Stimulated activated CD8-positive, alpha-beta memory T cell treated with anti-CD3 and anti-CD28 coated beads, Interleukin-12 subunit alpha, Interleukin-12 subunit beta, amount 100 ng/mL, for 4 hours (primary cell): ENCODE measurements around the gene MSI2.

Experiments
- DNase-seq: peaks from one replicate; pipeline ENCODE4 v3.0.0-alpha.2; 2020; ENCODE audit warnings: low read depth

The MSI2 gene

GRCh38 chr17:57578608-57579225 lies 322.4 kb downstream of the MSI2 start:
- no peak for DNase-seq

GRCh38 chr17:57579245-57579644 lies 322.9 kb downstream of the MSI2 start:
- DNase-seq: no peak

DNA sequence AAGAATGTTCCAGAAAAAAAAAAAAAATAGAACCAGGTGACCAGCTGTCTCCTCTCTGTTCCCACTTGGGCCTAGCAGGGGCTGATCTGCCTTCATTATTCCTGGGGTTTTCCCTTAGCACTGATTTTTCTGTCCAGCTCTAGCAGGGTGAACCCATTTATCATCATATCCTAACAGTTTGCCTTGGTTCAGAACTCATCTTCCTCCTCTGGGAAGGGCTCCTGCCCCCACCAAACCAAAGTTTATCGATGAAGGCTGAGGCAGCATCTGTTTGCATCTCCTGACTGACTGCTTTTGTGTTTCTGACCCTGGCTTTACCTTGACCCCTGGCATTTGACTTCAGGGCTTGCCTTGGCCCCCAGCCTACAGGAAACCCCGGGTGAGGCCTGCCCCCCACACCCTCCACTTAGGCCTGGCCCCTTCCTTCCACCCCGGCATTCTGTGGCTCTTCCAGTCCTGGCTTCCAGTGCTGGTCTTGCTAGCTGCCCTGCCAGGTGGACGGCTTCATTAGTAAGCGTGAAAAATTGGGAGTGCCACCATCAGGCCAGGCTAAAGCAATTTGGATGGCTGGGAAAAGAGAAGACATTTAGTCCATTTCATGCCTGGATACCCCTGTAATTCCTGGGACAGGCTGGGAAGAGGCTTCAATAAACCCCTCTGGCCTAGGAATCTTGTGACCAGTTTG lies 323.9 kb downstream of the MSI2 start:
- no peak for DNase-seq

GRCh38 chr17:57582881-57583756 lies 326.8 kb downstream of the MSI2 start:
- DNase-seq: no peak

DNA sequence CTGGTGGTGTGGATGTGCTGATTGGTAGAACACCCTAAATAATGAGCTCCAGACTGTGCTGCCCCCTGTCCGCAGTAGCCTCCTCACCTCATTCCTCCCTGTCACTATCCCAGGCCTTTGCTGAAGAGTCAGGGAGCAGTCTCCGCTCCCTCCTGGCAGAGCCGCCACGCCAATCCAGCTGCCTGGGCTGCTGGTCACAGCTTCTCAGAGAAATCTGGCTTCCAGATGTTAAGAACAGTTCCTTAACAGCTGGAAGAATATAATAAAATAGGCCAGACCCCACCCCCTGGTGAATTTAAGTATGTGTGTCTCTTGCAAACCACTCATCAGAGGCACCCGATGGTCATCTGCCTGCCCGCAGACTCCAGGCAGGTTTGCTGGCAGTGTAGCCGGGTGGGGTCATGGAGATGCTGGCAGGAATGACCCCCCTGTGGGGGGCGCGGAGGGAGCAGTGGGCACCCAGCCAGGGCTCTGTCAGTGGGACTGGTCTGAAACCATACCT lies 327.8 kb downstream of the MSI2 start:
- DNase-seq: no peak

DNA sequence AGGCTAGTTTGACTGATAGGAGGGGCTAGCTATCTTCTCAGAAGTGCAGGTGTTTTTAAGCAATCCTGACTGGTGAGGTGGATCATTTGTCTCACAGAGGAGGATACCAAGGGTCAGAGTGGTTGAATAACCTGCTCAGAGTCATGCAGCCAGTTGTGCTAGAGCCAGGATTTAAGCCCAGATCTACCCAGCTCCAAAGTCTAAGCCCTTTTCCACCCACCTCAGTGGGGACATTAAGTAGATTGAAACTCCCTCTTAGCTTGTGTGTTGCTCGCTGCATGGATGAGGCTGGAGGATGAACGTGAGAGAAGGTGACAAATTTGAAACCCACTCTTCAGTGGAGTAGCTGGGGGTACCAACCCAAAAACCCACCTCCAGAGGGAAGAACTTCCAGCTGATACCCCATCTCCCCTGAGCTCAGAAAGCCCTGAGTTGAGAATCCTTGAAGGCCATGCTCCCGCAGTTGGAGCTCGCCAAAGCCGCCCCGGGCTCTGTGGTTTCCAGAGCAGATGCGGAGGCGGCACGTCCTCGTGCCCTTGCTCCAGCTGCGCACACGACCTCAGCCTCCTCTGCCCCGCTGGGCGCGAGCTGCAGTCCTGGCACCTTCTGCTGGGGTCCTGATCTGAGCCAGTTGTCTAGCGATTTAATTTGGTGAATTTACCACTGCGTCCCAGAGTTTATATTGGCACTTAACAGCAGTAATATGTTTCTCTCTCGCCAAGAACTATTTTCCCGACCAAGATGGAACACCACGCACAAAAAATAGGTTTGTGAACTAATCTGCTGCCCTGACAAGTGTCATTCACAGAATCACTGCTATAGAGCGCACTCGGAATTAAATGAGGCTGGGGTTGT lies 329.2 kb downstream of the MSI2 start:
- DNase-seq: no peak

- DNase-seq: no peak
Observed at GRCh38 chr17:57586196-57586740, 329.9 kb downstream of the MSI2 start.

- DNase-seq: no peak
Observed at GRCh38 chr17:57586742-57587141, 330.4 kb downstream of the MSI2 start.

DNA sequence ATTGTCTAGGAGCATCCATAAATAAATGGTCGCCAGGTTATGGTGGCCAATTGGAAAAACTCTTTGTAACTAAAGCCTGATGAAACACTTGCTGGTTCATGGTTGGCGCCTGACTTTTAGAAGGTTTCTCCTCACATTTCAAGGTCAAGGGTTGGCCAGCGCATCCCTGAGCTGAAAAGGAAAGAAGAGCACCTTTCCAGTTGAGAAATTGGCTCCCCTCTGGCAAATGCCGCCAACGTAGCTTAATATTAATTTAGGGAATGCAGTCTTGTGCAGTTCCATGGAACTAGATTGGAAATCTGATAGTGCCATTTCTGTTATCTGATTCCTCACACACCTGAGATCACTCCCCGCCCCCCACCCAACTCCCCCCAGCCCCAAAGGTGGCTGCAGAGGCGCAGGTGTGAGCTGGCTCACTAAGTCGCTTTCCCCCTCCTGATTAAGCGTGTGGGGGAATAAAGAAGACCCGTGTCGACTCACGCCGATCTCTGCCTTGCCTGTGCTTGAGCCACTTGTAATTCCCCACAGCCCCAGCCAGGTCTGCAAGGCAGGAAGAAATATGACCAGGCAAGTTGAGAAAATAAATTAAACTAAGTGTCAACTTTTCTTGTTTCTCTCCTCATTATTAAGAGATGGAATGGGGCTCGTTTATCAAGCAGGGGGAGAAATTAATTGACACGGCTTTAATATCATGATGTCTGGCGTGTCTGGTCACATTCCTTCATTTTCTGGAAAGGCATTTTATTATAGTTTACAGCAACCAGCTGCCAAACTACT lies 331.1 kb downstream of the MSI2 start:
- DNase-seq: no peak

DNA sequence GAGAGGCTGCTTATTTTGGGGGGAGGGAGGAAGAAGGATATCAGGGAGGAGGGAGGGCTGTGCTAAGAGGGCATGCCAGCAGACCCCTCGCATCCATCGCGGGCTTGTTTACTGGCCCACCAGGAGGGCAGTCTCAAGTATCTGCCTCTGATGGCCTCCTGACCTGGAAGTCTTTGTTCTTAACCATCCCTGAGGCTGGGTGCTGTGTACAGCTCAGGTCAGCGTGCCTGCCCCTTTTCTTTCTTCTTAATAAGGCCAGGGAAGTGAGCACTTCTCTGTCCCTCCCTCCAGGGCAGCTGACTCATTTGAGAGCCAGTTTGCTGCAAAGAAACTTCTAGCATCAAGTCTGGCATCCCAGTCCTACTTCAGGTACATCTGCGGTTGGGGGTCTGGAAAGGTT lies 331.8 kb downstream of the MSI2 start:
- no peak for DNase-seq

- no peak for DNase-seq
Observed at GRCh38 chr17:57589151-57590034, 333.1 kb downstream of the MSI2 start.

GRCh38 chr17:57593739-57594462 lies 337.6 kb downstream of the MSI2 start:
- no peak for DNase-seq

GRCh38 chr17:57594767-57595166 lies 338.4 kb downstream of the MSI2 start:
- DNase-seq: no peak

DNA sequence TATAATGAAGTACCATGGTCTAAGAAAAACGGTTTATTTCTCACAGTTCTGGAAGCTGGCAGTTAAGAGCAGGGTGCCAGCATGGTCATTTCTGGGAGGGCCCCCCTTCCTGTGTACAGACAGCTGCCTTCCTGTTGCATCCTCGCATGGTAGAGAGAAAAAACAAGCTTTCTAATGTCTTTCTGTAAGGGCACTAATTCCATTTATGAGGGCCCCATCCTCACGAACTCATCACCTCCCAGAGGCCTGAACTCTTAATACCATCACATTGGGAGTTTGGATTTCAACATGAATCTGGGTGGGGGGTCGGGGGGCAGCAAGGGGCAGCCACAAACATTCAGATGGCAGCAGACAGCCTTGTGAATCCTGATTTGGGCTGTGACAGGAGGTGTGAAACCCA lies 339.1 kb downstream of the MSI2 start:
- no peak for DNase-seq

DNA sequence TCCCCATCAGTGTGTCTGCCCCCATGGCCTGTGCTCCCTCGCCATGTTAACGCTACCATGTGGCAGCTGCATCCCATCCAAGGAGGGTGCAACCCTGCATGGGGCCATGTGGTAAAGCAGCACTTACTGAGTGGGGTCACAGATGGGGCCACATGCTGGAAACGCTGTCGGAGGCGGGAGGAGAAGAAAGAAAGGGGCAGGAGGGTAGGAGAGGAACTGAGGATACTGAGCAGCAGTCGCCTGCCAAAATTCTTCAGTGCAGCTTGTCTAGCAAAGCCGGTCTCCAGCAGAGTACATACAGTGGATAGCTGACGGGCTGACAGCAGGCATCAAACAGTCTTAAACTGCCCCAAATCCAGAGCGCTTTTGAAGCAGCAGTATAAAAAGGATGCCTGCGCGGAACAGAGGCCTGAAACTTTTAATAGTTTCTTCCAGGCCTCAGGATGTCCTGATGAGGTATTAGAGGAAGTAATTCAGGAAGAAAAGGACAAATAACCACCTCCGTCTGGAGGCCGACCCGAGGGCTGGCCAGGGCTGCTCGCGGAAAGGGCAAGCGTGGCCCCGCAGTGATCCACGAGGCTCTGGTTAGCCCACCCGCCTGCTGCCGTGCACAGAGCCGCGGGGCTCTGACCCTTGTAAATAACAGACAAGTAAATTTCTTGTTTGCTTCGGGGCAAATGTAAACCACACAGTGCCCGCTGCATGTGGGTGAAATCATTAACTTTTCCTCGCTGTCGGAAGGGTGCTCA lies 339.8 kb downstream of the MSI2 start:
- DNase-seq: no peak

DNA sequence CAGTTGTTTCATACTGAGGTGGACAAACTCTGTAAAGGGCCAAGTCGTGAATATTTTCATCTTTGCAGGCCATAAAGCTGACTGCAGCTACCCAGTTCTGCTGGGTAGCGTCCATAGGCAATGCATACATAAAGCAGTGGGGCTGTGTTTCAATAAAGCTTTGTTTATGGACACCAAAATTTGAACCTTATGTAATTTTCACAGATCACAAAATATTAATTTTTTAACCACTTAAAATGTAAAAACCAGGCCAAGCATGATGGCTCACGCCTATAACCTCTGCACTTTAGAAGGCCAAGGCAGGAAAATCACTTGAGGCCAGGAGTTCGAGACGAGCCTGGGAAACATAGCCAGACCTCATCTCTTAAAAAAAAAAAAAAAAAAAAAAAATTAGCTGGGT lies 340.8 kb downstream of the MSI2 start:
- DNase-seq: no peak

- no peak for DNase-seq
Observed at GRCh38 chr17:57597531-57598453, 341.5 kb downstream of the MSI2 start.
